PFSK-1 (cell line): ENCODE data around the gene SRP19.

Experiments used
- FOXP2 ChIP-seq: optimal IDR thresholded peaks from 2 replicates; pipeline ENCODE3; 2011; ENCODE audit warnings: borderline replicate concordance, control low read depth, inconsistent platforms; ENCODE audit not compliant: insufficient read depth; ENCODE audit errors: extremely low read length, extremely low read depth
- POLR2AphosphoS5 ChIP-seq: IDR thresholded peaks from 2 replicates; pipeline ENCODE4 v1.6.1; 2012; ENCODE audit warnings: low read depth, mild to moderate bottlenecking, control low read depth, low read length, moderate library complexity
- REST ChIP-seq, 2 experiments: IDR thresholded peaks; 2 replicates each; pipeline versions ENCODE4 v1.6.1 to v1.8.0; 2011 to 2012; ENCODE audit warnings: low read depth in 2 of 2, low read length in 2 of 2, control low read depth in 1 of 2, inconsistent platforms in 1 of 2, mild to moderate bottlenecking in 1 of 2, moderate library complexity in 1 of 2; ENCODE audit not compliant: insufficient read depth in 1 of 2
- SIN3A ChIP-seq: IDR thresholded peaks from 2 replicates; pipeline ENCODE4 v1.6.1; 2012; ENCODE audit warnings: mild to moderate bottlenecking, low read length, moderate library complexity, borderline replicate concordance; ENCODE audit not compliant: insufficient read depth
- TAF1 ChIP-seq: IDR thresholded peaks from 2 replicates; pipeline ENCODE4 v1.6.1; 2012; ENCODE audit warnings: low read length, control low read depth, borderline replicate concordance; ENCODE audit not compliant: insufficient read depth

SRP19 gene

GRCh38 chr5:112908854-112909253 is 47.8 kb downstream of the SRP19 start:
- TF ChIP-seq SIN3A = no peak
- no peak for TF ChIP-seq FOXP2
- no peak for TF ChIP-seq TAF1
- TF ChIP-seq REST (IDR thresholded peaks at IDR 0.05; ENCODE audit: insufficient read depth in 1 of 2, low read depth in 2 of 2, low read length in 2 of 2) = no peak
- no peak for TF ChIP-seq POLR2AphosphoS5

- TF ChIP-seq FOXP2 (no peak), POLR2AphosphoS5 (no peak)
Measured at GRCh38 chr5:112910529-112910928, 49.4 kb downstream of the SRP19 start.

- TF ChIP-seq SIN3A (no peak), TAF1 (no peak), REST (IDR thresholded peaks at IDR 0.05; ENCODE audit: insufficient read depth in 1 of 2, low read depth in 2 of 2, low read length in 2 of 2) (no peak), FOXP2 (no peak), POLR2AphosphoS5 (no peak)
Measured at GRCh38 chr5:112914584-112914983, 53.5 kb downstream of the SRP19 start.

GRCh38 chr5:112915831-112916230 is 54.7 kb downstream of the SRP19 start:
- TF ChIP-seq SIN3A (no peak), REST (IDR thresholded peaks at IDR 0.05; ENCODE audit: insufficient read depth in 1 of 2, low read depth in 2 of 2, low read length in 2 of 2) (no peak), POLR2AphosphoS5 (no peak), FOXP2 (no peak), TAF1 (no peak)

- no peak for TF ChIP-seq POLR2AphosphoS5
- TF ChIP-seq FOXP2 = no peak
- TF ChIP-seq SIN3A = no peak
- no peak for TF ChIP-seq REST (IDR thresholded peaks at IDR 0.05; ENCODE audit: insufficient read depth in 1 of 2, low read depth in 2 of 2, low read length in 2 of 2)
- TF ChIP-seq TAF1 = no peak
Measured at GRCh38 chr5:112917453-112917995, 56.4 kb downstream of the SRP19 start.
